GF-D8 (cell line): ENCODE results near the gene BRF1.
"Not testable (repeated sequence)": the region's sequence is repeated elsewhere in the genome, so short reads cannot be mapped to it uniquely, and the experiment has no call there.

Source experiments
- DNase-seq: peaks from one replicate; lab custom pipeline; 2025; lab: John Stamatoyannopoulos, UW

BRF1 gene

DNA sequence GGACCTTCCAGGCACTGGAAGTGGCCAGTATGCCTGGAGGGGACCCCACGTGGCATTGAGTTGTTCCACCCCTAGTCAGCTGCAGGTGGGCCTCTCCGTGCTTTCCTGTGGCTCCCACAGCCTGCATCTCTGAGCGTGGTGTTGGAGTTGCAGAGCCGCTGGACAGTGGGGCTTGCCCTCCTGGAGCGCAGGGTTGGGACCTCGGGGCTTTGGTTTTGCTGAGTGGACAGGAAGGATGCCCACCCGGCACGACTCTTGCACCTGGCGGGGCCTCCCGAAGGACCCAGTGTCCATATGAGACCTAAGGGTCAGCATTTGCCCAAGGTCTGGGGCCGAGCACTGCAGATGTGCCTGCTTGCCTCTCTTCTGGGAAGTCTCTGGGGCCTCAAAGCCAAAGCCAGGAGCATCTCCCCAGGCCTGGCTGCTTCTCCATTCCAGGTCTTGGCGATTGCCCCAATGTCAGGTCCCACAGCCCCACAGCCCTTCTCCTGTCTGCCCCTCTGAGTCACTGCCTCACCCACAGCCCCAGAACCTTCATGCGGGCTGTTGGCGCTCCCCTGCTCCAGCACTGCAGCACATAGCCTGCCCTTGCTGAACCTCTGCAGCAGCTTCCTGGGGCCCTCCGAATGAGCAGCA is 15.3 kb upstream of the BRF1 start:
- no peak for DNase-seq

GRCh38 chr14:105315211-105315721 is 14.5 kb upstream of the BRF1 start:
- no peak for DNase-seq

- DNase-seq, result no peak
Measured at GRCh38 chr14:105314287-105315200, 13.7 kb upstream of the BRF1 start, which contains the start of gene PACS2. Gene PACS2 (plus strand): TSS chr14:105314748. CDS start chr14:105314919, 171 bp downstream.

DNA sequence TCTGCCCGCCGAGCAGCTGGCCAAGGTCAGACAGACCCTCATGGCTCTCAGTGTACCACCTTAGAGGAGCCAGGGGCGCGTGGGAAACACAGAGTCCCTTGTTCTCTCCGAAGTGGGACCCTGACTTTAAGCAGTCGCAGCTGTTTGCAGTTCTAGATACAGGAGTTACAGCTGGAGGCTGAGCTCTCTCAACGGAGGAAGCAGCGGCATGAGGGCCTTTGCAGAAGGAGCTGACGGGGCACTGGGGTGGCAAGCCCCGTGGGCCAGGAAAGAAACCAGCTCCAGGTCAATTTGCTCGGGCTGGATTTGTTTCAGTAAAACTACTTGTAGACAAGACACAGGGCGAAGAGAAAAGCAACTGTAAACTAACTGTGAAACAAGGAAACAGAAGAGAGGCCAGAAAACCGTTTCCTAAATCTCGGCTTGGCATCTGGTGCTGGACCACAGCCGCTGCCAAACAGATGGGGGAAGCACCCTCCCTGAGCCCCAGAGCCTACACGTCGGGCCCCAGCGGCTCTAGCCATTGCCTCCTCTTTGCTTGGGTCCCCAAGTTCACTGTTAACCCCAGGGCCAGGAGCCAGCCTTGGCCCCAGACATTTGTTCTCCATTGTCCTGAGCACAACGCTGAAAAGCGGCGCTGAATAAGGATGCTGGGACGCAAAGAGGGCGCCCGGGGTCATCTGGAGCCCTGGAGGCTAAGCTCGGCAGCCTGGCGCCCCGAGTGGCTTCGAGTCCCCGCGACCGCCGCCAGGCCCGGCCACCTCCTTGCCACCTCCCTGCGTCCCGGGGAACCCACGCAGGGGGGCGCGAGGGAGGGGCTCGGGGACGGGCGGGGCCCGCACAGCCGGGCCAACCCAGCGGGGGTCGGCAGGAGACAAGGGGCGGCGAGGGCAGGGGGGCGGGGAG is 12.8 kb upstream of the BRF1 start:
- no peak for DNase-seq

DNA sequence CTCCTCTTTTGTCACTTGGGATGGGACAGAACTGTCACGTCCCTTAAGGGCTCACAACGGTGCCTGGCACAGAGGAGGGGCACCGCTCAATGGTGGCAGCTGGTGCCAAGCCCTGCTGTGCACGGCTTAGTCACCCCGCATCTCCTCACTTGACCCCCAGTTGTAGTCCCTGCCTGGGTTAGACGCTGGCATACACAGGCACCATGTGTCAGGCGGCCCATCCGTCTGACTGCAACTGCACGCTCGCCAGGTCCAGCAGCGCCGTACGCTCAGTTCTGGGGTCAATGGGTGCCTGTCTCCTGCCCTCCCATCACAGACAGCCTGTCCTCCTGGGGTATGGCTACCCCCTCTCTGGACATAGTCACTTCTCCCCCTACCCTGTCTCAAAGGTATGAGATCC is 12.2 kb upstream of the BRF1 start:
- no peak for DNase-seq

GRCh38 chr14:105311838-105312237 is 11.0 kb upstream of the BRF1 start:
- no peak for DNase-seq

DNA sequence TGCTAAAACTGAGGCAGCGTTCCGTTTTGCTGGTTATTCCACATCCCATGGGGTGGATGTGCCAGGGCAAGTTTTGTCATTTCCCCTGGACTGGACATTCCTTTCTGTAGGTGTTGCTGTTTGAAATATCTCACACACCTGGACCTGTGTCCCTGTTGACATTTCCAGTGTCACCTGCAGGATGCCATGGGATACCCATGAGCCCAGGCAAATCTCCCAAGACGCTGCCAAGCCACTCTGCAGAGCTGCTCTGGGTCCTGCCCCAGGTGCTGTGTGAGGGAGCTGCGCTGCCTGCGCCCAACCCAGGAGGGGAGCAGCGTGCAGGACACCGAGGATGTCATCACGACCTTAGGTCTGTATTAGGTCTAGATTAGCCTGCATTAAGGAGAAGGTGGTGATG is 8.6 kb upstream of the BRF1 start:
- DNase-seq, result no peak

DNA sequence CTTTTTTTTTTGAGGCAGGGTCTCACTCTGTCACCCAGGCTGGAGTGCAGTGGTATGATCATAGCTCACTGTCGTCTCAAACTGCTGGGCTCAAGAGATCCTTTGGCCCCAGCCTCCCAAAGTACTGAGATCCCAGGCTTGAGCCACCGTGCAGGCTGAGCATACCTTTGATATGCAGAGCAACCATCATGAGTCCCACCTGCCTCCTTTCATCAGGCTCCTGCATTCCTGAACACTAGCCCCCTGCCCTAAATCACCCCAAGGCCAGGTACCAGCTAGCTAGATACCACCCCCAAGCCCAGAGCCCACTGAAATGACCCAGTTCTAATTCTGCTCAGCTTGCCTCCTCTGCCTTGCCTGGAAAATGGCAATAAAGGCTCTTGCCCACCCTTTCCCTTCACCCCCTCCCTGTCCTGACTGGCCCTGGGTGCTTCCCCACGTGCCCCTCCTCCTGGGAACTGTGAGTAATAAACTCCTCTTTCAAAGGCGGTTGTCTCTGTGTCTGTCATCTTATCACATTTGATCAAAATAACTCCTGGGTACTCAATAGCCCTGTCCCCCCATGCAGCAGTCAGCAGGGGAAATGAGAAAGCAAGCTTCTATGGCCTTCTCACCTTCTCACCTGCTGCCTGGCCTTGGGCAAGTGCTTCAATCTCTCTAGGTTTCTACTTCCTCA is 6.4 kb upstream of the BRF1 start:
- no peak for DNase-seq

GRCh38 chr14:105305791-105306190 is 5.0 kb upstream of the BRF1 start:
- DNase-seq, result no peak

- DNase-seq, result no peak
Measured at GRCh38 chr14:105305345-105305744, 4.5 kb upstream of the BRF1 start.

- DNase-seq, result no peak
Measured at GRCh38 chr14:105304565-105304964, 3.8 kb upstream of the BRF1 start.

DNA sequence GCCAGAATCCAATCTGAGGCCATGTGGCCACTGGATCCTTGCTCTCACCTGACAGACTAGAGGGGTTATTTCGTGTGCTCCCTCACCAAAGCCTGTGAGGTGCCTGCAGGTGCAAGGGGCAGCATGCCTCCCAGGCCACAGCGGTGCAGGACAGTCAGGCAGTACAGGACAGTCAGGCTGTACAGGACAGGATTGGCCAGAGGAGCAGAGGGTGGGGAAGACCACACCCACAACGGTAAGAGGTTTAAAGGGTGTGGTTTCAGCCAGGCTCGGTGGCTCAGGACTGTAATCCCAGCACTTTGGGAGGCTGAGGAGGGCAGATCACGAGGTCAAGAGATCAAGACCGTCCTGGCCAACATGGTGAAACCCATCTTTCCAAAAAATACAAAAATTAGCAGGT is 3.1 kb upstream of the BRF1 start:
- no peak for DNase-seq

GRCh38 chr14:105301915-105302249 is 1.1 kb upstream of the BRF1 start:
- not testable (repeated sequence) for DNase-seq

- DNase-seq, result peak; percentile 64
Measured at GRCh38 chr14:105301103-105301914, 508 bp upstream of the BRF1 start.

GRCh38 chr14:105299654-105300541 is 903 bp downstream of the BRF1 start:
- DNase-seq, result no peak

GRCh38 chr14:105297311-105297710 is 3.5 kb downstream of the BRF1 start:
- DNase-seq, result not testable (repeated sequence)

- no peak for DNase-seq
Measured at GRCh38 chr14:105294142-105294597, 6.6 kb downstream of the BRF1 start.

GRCh38 chr14:105292826-105293711 is 7.7 kb downstream of the BRF1 start:
- DNase-seq, result no peak
